Muscle of leg (tissue), 11 donors: ENCODE data around the gene CHCHD1. TPM values are rescaled to one million over a fixed set of nuclear protein-coding genes. Genes with fewer than 3 reads are reported as not detected.
A peak's percentile ranks its signal among the peaks of the same experiment; 100 is the strongest.
"Not testable (repeated sequence)": the region's sequence is repeated elsewhere in the genome, so short reads cannot be mapped to it uniquely, and the experiment has no call there.

Source experiments
- DNase-seq: peaks from one replicate; pipeline ENCODE4 v3.0.0; 2013
- H3K27ac ChIP-seq: one replicate; pipeline ENCODE4 v1.5.1; 2013; ENCODE audit warnings: mild to moderate bottlenecking, low read length, control low read depth
- H3K27me3 ChIP-seq: one replicate; pipeline ENCODE4 v1.6.1; 2013; ENCODE audit warnings: low read length; ENCODE audit not compliant: control insufficient read depth, insufficient read depth
- H3K36me3 ChIP-seq: one replicate; pipeline ENCODE4 v1.6.1; 2013; ENCODE audit warnings: low read length; ENCODE audit not compliant: control insufficient read depth, insufficient read depth
- H3K4me1 ChIP-seq: one replicate; pipeline ENCODE4 v1.6.1; 2013; ENCODE audit warnings: low read length; ENCODE audit not compliant: control insufficient read depth, insufficient read depth
- H3K4me3 ChIP-seq: one replicate; pipeline ENCODE4 v1.5.1; 2013; ENCODE audit warnings: low read length, control low read depth
- H3K9me3 ChIP-seq: replicated peaks from 2 replicates; pipeline ENCODE4 v1.6.1; 2013; ENCODE audit warnings: low read depth, low read length; ENCODE audit not compliant: control insufficient read depth
- WGBS: methylation state at CpG from one replicate; pipeline ENCODE4 v1.1.5; 2013; ENCODE audit warnings: missing lambda C conversion rate; ENCODE audit not compliant: insufficient coverage; 5-methylcytosine and 5-hydroxymethylcytosine counted together
- polyA plus RNA-seq, 8 donors: library from polyadenylated mRNA; unstranded; fragments of 120-200 nt; gene quantifications; one replicate each; pipeline versions ENCODE4 v1.2.1 to v1.2.3, GENCODE V29; 2013; ENCODE audit warnings: inconsistent platforms in 1 of 8, low replicate concordance in 1 of 8; ENCODE audit not compliant: insufficient read length in 8 of 8, insufficient read depth in 1 of 8
- total RNA-seq: library from RNA; stranded (reverse); fragments of 120-200 nt; gene quantifications from one replicate; pipeline ENCODE4 v1.2.4, GENCODE V29; 2013

CHCHD1 gene
- total and polyA plus RNA-seq, 9 donors, result 30.1 to 36.3 (median 33.3) TPM

DNA sequence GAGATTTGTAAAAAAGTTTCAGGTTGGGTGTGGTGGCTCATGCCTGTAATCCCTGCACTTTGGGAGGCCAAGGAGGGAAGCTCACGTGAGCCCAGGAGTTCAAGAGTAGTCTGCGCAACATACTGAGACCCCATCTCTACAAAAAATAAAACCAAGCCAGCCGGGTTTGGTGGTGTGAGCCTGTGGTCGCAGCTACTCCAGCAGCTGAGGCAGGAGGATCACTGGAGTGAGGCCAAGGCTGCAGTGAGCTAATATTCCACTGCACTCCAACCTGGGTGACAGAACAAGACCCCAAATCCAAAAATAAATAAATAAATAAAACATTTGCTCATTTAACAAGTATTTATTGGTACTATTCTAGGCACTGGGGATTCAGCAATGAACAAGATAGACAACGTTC lies 1.5 kb upstream of the CHCHD1 start:
- no peak for DNase-seq
- Histone ChIP-seq H3K9me3 (no peaks in the 10 kb centered on the region), H3K27me3 (no peaks in the 10 kb centered on the region), H3K36me3 (peaks cover 29% of the 10 kb centered on the region), H3K4me3 (no peak overlapping the region), H3K27ac (no peak overlapping the region), H3K4me1 (peaks cover 12% of the 10 kb centered on the region)
- WGBS, result no CpG with 5 or more reads among the region's 5 CpGs

DNA sequence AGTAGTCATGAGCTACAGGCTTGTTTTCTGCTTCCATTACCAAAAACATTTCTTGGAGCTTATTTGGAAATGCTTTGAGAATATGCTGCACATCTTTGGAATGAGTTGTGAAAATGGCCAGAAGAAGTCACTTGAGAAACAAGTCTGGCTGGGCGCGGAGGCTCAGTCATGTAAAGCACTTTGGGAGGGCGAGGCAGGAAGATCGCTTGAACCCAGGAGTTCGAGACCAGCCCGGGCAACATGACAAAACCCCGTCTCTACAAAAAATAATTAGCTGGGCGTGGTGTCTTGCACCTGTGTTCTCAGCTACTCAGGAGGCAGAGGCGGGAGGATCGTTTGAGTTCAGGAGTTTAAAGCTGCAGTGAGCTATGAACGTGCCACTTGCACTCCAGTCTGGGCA lies 882 bp upstream of the CHCHD1 start:
- peaks cover 12% of the 10 kb centered on the region for H3K4me1 ChIP-seq
- peaks cover 24% of the 10 kb centered on the region for H3K36me3 ChIP-seq
- no peaks in the 10 kb centered on the region for H3K9me3 ChIP-seq
- no peak overlapping the region for H3K27ac ChIP-seq
- DNase-seq, result no peak
- peak overlapping the region; percentile 97 for H3K4me3 ChIP-seq
- H3K27me3 ChIP-seq, result no peaks in the 10 kb centered on the region
- 25% methylated on average over 6 of the region's 11 CpGs for WGBS

DNA sequence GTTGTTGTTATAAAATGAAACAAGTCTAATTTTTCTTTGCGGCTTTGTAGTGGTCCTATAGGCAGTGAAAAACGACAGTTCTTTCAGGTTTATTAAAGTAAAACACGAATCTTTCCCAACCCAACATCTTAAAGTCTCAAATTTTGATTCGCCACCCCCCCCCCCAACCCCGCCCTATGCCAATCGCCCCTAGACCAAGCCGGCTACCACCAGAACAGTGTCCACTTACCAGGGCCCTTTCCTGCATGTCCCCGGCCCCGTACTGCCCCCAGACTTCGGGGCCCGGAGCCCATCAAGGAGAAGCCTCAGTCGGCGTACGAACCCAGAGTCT lies 335 bp upstream of the CHCHD1 start:
- no peak for DNase-seq
- peak overlapping the region; percentile 97 for H3K4me3 ChIP-seq
- peak overlapping the region; percentile 95 for H3K27ac ChIP-seq
- H3K4me1 ChIP-seq, result peaks cover 15% of the 10 kb centered on the region
- 0% methylated on average over 11 of the region's 14 CpGs for WGBS
- no peaks in the 10 kb centered on the region for H3K27me3 ChIP-seq
- H3K9me3 ChIP-seq, result no peaks in the 10 kb centered on the region
- peaks cover 21% of the 10 kb centered on the region for H3K36me3 ChIP-seq

DNA sequence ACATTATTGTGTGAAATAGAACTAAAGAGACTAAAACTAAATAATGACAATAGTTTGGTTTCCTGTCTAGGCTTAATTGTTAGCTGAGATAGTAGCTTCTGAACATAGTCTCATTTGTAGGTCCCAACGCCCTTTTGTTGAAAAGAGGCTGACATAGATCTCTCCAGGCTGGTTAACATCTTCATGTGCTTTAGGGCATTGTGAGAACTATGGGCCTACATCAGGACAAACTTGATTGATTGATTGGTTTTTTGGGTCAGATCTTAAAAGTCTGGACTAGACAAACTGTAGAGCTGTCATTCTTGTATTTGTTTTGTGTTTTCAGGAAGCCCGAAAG lies 869 bp downstream of the CHCHD1 start:
- Histone ChIP-seq H3K27ac (no peak overlapping the region), H3K36me3 (peaks cover 22% of the 10 kb centered on the region), H3K4me3 (peak overlapping the region; percentile 97), H3K27me3 (no peaks in the 10 kb centered on the region), H3K9me3 (no peaks in the 10 kb centered on the region), H3K4me1 (peaks cover 24% of the 10 kb centered on the region)
- DNase-seq, result no peak
- WGBS, result 17% methylated on average over 1 of the region's 2 CpGs

DNA sequence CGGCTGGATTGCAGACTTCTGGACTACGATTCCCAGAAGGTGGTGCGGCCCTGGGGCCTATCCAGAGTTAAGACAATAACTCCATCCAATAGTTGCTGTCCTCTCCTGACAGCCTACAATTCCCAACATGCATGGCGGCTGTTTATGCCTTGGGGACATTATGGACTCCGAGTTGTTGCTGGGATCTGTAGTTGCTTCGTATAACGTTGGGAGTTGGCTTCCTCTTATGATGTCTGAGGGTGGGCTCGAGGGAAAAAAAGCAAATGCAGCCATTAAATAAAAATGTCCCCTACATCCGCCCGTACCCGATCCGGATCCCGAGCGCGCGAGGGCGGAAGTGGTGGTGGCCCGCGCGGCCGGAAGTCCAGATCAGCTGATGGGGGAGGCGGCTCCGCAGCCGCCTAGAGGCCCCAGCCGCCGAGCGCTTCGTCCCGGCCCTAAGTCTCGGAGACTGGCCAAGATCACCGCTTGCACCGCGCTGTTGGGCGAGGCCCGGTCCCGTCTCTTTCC lies 3.4 kb downstream of the CHCHD1 start, which contains the start of gene ZSWIM8:
ZSWIM8 (plus strand) TSS at position 396 of the 510 bp plus-strand sequence. CDS start 273 bp downstream, outside the sequence.
- Histone ChIP-seq H3K27me3 (no peaks in the 10 kb centered on the region), H3K27ac (peak within 1 kb of the TSS; percentile 90), H3K9me3 (no peaks in the 10 kb centered on the region), H3K4me3 (peak within 1 kb of the TSS; percentile 94), H3K4me1 (peaks cover 26% of the 10 kb centered on the region), H3K36me3 (peaks cover 21% of the 10 kb centered on the region)
- under 1% methylated on average over 31 of the region's 36 CpGs for WGBS
- DNase-seq, result peak; percentile 100

DNA sequence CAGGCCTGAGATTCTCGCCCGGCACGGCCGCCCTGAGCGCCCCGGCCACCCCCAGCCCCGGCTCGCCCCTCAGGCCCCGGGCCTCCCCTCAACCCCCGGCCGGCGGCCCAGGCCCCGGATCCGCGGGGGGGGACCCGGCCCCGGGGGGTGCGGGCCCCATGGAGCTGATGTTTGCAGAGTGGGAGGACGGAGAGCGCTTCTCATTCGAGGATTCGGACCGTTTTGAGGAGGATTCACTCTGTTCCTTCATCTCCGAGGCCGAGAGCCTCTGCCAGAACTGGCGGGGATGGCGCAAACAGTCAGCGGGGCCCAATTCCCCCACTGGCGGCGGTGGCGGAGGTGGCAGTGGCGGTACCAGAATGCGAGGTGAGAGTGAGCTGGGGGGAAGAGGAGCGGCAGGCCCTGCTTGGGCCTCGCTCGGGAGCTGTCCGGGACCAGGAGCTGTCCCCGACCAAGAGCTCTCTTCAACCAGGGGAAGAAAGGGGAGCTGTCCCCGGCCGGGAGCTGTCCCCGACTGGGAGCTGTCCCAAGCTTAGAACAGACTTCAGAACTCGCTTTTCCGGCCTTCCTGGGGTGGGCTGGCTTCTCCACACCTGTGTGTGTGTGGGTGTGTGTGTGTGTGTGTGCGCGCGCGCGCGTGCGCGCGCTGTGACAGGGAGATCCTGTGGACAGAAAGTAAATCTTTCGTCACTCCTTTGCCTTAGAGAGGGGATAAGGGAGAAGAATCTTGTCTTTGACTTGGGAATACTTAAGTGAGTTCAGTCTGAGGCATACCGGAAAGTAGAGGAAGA lies 4.1 kb downstream of the CHCHD1 start:
- WGBS, result under 1% methylated on average over 51 of the region's 54 CpGs
- peak; percentile 51 for DNase-seq
- peak overlapping the region; percentile 90 for H3K27ac ChIP-seq
- H3K4me3 ChIP-seq, result peak overlapping the region; percentile 94
- H3K9me3 ChIP-seq, result no peaks in the 10 kb centered on the region
- peaks cover 22% of the 10 kb centered on the region for H3K4me1 ChIP-seq
- H3K27me3 ChIP-seq, result no peaks in the 10 kb centered on the region
- peaks cover 26% of the 10 kb centered on the region for H3K36me3 ChIP-seq

DNA sequence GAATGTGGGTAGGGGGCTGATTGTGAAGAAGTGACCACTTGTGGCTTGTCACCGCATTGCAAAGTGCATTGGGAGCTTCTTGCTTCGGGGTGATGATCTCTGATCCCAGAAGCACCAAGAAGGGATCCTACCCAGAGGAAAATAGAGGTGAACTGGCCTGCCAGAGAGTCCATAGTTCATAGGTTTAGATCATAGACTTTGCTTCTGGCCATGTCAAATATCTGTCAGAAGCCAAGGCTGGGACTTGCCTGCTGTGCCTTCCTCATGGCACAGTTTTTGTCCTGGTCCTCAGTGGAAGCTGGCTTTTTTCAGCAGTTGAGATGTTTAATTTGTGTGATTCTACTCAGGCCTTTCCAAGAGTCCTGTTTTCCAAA lies 4.7 kb downstream of the CHCHD1 start:
- Histone ChIP-seq H3K4me3 (peak overlapping the region; percentile 94), H3K27me3 (no peaks in the 10 kb centered on the region), H3K27ac (peak overlapping the region; percentile 90), H3K9me3 (no peaks in the 10 kb centered on the region), H3K36me3 (peaks cover 32% of the 10 kb centered on the region), H3K4me1 (peaks cover 19% of the 10 kb centered on the region)
- DNase-seq, result no peak
- 8% methylated on average over 2 of the region's 2 CpGs for WGBS

DNA sequence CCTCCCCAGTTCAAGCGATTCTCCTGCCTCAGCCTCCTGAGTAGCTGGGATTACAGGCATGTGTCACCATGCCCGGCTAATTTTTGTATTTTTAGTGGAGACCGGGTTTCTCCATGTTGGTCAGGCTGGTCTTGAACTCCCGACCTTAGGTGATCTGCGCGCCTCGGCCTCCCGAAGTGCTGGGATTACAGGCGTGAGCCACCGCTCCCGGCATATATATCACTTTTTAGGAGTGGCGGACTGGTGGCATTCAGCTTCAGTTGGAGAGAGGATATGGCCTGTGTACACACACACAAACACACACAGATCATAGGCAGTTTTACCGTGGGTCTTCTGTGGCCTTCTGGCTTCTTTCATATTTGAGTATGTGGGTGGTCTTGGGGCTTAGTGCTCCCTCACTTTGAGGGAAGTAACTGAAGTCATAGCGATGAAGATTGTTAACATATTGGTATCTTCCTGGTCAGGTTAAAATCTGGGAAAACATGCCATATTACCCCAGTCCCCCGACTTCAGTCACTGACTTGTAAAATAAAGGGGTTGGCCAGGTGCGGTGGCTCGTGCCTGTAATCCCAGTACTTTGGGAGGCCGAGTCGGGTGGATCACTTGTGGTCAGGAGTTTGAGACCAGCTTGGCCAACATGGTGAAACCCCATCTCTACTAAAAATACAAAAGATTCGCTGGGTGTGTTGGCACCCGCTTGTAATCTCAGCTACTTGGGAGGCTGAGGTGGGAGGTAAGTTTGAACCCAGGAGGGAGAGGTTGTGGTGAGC lies 5.4 kb downstream of the CHCHD1 start:
- not testable (repeated sequence) for H3K9me3 ChIP-seq, H3K27ac ChIP-seq, H3K4me3 ChIP-seq, DNase-seq, H3K27me3 ChIP-seq
- Histone ChIP-seq H3K4me1 (peaks cover 19% of the 10 kb centered on the region), H3K36me3 (peaks cover 39% of the 10 kb centered on the region)
- 82% methylated on average over 5 of the region's 21 CpGs for WGBS

DNA sequence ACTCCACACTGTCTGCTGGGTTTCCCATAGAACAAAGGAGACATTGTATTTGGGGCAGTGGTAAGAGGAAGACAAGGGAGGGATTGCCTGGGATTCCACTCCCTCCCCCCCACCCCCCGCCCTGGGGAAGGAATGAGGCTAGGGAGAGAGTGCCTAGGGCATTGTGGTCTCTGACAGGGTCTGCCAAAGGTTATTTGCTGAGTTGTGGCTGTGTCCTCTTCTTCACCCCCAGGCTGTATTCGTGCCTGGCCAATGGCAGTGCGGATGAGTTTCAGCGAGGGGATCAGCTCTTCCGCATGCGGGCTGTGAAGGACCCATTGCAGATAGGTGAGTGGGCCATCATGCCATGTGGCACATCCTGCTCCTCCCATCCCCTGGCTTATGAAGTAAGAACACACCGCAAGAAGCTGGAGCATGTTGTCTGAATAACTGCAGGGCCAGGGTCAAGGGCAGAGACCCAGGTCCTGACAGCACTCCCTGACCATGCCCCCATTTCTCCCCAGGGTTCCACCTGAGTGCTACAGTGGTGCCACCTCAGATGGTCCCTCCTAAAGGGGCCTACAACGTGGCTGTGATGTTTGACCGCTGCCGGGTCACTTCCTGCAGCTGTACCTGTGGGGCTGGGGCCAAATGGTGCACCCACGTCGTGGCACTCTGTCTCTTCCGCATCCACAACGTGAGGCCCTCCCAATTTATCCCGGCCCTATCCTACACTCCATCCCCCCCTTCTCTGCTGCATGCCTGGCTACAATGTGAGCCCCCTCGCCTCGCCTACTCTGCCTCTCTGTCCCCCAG lies 7.2 kb downstream of the CHCHD1 start:
- no peak for DNase-seq
- H3K27ac ChIP-seq, result no peak overlapping the region
- no peaks in the 10 kb centered on the region for H3K9me3 ChIP-seq
- H3K27me3 ChIP-seq, result no peaks in the 10 kb centered on the region
- peaks cover 16% of the 10 kb centered on the region for H3K4me1 ChIP-seq
- H3K4me3 ChIP-seq, result no peak overlapping the region
- peaks cover 58% of the 10 kb centered on the region for H3K36me3 ChIP-seq
- WGBS, result 86% methylated on average over 13 of the region's 17 CpGs

DNA sequence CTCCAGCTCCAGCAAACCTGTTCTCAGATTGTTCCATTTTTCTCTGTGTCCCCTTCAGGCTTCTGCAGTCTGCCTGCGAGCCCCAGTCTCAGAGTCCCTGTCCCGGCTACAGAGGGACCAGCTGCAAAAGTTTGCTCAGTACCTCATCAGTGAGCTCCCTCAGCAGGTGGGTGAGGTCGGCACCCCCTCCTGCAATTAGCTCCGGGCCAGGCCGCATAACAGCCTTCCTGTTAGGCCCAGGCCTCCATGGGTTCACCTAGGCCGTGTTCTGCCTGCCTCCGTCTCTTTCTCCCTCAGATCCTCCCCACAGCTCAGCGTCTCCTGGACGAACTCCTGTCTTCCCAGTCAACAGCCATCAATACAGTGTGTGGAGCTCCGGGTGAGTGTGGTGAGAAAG lies 7.8 kb downstream of the CHCHD1 start:
- Histone ChIP-seq H3K27me3 (no peaks in the 10 kb centered on the region), H3K36me3 (peaks cover 64% of the 10 kb centered on the region), H3K4me1 (peaks cover 16% of the 10 kb centered on the region), H3K9me3 (no peaks in the 10 kb centered on the region), H3K27ac (no peak overlapping the region), H3K4me3 (no peak overlapping the region)
- 91% methylated on average over 5 of the region's 10 CpGs for WGBS
- no peak for DNase-seq
